Astrocyte (in vitro differentiated cells and primary cell): Measurements from ENCODE around the gene VSTM2L. TPM values are rescaled to one million over a fixed set of nuclear protein-coding genes. Genes with fewer than 3 reads are reported as not detected.

Experiments
- DNase-seq: peaks from one replicate; pipeline ENCODE4 v3.0.0-alpha.2; 2010; ENCODE audit warnings: low read depth
- FAIRE-seq: peaks from 2 replicates; lab custom pipeline; 2011; peaks lifted over from hg19 to GRCh38; lab: Jason Lieb, UNC
- H2AFZ ChIP-seq: 2 replicates; pipeline ENCODE4 v1.6.0; 2012; ENCODE audit warnings: low read depth, low read length, inconsistent platforms
- H3K27ac ChIP-seq: 2 replicates; pipeline ENCODE4 v1.5.1; 2011; ENCODE audit warnings: low read depth, low read length, inconsistent platforms
- H3K27me3 ChIP-seq: 2 replicates; pipeline ENCODE4 v1.6.0; 2011; ENCODE audit warnings: low read length, inconsistent platforms; ENCODE audit not compliant: insufficient read depth
- H3K36me3 ChIP-seq: 2 replicates; pipeline ENCODE4 v1.5.1; 2011; ENCODE audit warnings: low read length, inconsistent platforms; ENCODE audit not compliant: insufficient read depth
- H3K4me1 ChIP-seq: 2 replicates; pipeline ENCODE4 v1.5.1; 2011; ENCODE audit warnings: low read length, inconsistent platforms; ENCODE audit not compliant: insufficient read depth
- H3K4me2 ChIP-seq: 2 replicates; pipeline ENCODE4 v1.6.0; 2012; ENCODE audit warnings: low read length, inconsistent platforms
- H3K4me3 ChIP-seq: 2 replicates; pipeline ENCODE4 v1.5.1; 2011; ENCODE audit warnings: low read depth, mild to moderate bottlenecking, low read length, inconsistent platforms; ENCODE audit not compliant: insufficient read depth
- H3K79me2 ChIP-seq: 2 replicates; pipeline ENCODE4 v1.6.0; 2012; ENCODE audit warnings: mild to moderate bottlenecking, low read length, inconsistent platforms; ENCODE audit not compliant: insufficient read depth
- H3K9ac ChIP-seq: 2 replicates; pipeline ENCODE4 v1.6.0; 2012; ENCODE audit warnings: mild to moderate bottlenecking, low read length, inconsistent platforms
- H3K9me3 ChIP-seq: 2 replicates; pipeline ENCODE4 v1.5.1; 2012; ENCODE audit warnings: low read depth, mild to moderate bottlenecking, low read length, inconsistent platforms; ENCODE audit not compliant: insufficient read depth
- H4K20me1 ChIP-seq: 2 replicates; pipeline ENCODE4 v1.6.0; 2012; ENCODE audit warnings: low read length, inconsistent platforms; ENCODE audit not compliant: insufficient read depth
- H3K27ac Mint-ChIP-seq: one replicate; pipeline ENCODE4 v1.8.0; 2021; ENCODE audit warnings: mild to moderate bottlenecking, mixed read lengths; ENCODE audit not compliant: unreplicated experiment
- H3K27me3 Mint-ChIP-seq: one replicate; pipeline ENCODE4 v1.8.0; 2021; ENCODE audit warnings: low read depth, mixed read lengths; ENCODE audit not compliant: unreplicated experiment
- H3K36me3 Mint-ChIP-seq: one replicate; pipeline ENCODE4 v1.8.0; 2021; ENCODE audit warnings: low read depth, mixed read lengths; ENCODE audit not compliant: unreplicated experiment
- H3K4me1 Mint-ChIP-seq: one replicate; pipeline ENCODE4 v1.8.0; 2021; ENCODE audit warnings: low read depth, mixed read lengths; ENCODE audit not compliant: unreplicated experiment
- H3K4me3 Mint-ChIP-seq: one replicate; pipeline ENCODE4 v1.8.0; 2021; ENCODE audit warnings: mild to moderate bottlenecking, moderate library complexity, mixed read lengths; ENCODE audit not compliant: unreplicated experiment
- H3K9me3 Mint-ChIP-seq: one replicate; pipeline ENCODE4 v1.8.0; 2021; ENCODE audit warnings: mild to moderate bottlenecking, mixed read lengths; ENCODE audit not compliant: unreplicated experiment
- EZH2 ChIP-seq: IDR thresholded peaks from 2 replicates; pipeline ENCODE4 v1.6.1; 2012; ENCODE audit warnings: mild to moderate bottlenecking, low read length, inconsistent platforms; ENCODE audit not compliant: insufficient read depth
- total RNA-seq: library from RNA; stranded (reverse); gene quantifications from 2 replicates; pipeline ENCODE4 v1.2.1, GENCODE V29; 2021
- TF ChIP-seq, protein P1 (sequence below): IDR thresholded peaks from 2 replicates; pipeline ENCODE4 v1.5.1; 2011; ENCODE audit warnings: low read depth, mild to moderate bottlenecking, inconsistent platforms, low read length, moderate library complexity; ENCODE audit not compliant: insufficient read depth

VSTM2L gene
- total RNA-seq, 1 donor from 2014 or later, result 18.5 TPM

DNA sequence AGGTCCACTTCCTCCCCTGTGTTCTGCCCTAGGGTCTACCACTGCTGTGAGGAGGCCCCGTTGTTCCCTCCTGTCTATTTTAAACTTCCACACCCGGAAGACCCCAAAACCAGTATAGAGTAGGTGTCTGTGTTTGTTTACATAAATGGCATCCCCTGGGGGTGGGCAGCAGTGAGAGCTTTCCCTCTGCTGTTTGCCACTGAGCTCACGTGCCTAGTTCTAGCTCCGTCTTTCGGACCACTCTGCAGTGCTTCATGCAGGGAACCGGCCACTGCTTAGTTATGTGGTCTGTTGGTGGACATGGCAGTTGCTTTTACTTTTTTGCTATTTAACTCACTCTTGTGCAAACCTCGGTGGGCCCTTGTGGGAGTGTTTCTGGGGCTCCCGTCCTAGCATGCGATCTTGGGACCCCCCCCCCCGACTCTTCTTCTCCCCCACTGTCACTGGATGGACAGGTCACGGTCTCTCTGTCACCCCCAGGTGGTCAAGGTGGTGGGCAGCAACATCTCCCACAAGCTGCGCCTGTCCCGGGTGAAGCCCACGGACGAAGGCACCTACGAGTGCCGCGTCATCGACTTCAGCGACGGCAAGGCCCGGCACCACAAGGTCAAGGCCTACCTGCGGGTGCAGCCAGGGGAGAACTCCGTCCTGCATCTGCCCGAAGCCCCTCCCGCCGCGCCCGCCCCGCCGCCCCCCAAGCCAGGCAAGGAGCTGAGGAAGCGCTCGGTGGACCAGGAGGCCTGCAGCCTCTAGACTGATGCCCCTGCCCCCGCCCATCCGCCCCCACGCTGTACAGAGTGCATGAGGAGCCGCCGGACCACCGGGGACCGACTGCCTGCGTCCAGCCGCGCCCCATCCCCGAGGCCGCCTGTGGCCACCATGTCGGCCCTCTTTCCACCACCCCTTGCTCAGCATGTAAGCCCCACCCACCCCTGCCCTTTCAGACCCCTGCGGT, 40.9 kb downstream of the VSTM2L start:
- Histone ChIP-seq H2AFZ (no peak overlapping the region), H3K4me1 (no peaks in the 10 kb centered on the region), H3K79me2 (no peaks in the 10 kb centered on the region), H3K4me3 (no peak overlapping the region), H4K20me1 (no peaks in the 10 kb centered on the region), H3K4me2 (no peak overlapping the region), H3K27me3 (no peaks in the 10 kb centered on the region), H3K9ac (no peak overlapping the region), H3K36me3 (no peaks in the 10 kb centered on the region), H3K27ac (no peak overlapping the region), H3K9me3 (peaks cover 9% of the 10 kb centered on the region)
- DNase-seq (no peak), FAIRE-seq (no peak)
- Mint-ChIP-seq H3K36me3 (peaks cover 5% of the 10 kb centered on the region), H3K27ac (no peak overlapping the region), H3K4me3 (no peak overlapping the region), H3K27me3 (peaks cover 4% of the 10 kb centered on the region), H3K9me3 (peaks cover 11% of the 10 kb centered on the region), H3K4me1 (no peaks in the 10 kb centered on the region)
- TF ChIP-seq, protein P1, sequence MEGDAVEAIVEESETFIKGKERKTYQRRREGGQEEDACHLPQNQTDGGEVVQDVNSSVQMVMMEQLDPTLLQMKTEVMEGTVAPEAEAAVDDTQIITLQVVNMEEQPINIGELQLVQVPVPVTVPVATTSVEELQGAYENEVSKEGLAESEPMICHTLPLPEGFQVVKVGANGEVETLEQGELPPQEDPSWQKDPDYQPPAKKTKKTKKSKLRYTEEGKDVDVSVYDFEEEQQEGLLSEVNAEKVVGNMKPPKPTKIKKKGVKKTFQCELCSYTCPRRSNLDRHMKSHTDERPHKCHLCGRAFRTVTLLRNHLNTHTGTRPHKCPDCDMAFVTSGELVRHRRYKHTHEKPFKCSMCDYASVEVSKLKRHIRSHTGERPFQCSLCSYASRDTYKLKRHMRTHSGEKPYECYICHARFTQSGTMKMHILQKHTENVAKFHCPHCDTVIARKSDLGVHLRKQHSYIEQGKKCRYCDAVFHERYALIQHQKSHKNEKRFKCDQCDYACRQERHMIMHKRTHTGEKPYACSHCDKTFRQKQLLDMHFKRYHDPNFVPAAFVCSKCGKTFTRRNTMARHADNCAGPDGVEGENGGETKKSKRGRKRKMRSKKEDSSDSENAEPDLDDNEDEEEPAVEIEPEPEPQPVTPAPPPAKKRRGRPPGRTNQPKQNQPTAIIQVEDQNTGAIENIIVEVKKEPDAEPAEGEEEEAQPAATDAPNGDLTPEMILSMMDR, result no peak
- TF ChIP-seq EZH2, result no peak

DNA sequence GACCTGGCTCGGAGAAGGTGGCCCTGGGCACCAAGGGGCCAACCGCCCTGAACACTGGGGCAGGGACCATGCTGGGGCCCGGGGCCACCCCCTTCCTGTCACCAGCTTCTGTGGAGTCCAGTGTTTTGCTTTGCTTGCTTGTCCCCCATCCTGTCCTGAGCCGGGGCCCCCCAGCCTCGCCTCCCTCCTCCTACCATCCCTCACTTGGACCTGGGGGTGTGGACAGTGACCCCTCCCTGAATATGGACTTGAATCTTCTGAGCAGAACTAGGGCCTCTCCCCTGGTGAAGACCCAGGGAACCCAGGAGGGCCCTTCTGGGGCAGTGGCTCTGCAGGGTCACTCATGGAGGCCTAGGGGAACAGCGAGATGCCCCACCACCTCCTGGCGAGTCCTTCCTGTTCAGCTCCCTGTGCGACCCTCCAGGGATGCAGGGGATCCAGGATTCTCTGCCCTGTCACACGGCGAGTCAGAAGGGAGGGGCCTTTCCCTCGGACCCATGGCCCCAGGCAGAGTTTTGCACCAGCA, 41.6 kb downstream of the VSTM2L start:
- Histone ChIP-seq H3K4me2 (no peak overlapping the region), H3K36me3 (no peaks in the 10 kb centered on the region), H3K79me2 (no peaks in the 10 kb centered on the region), H3K4me1 (no peaks in the 10 kb centered on the region), H3K27me3 (no peaks in the 10 kb centered on the region), H3K4me3 (no peak overlapping the region), H3K27ac (no peak overlapping the region), H3K9me3 (peaks cover 9% of the 10 kb centered on the region), H4K20me1 (no peaks in the 10 kb centered on the region), H2AFZ (no peak overlapping the region), H3K9ac (no peak overlapping the region)
- no peak for FAIRE-seq
- Mint-ChIP-seq H3K4me1 (no peaks in the 10 kb centered on the region), H3K4me3 (no peak overlapping the region), H3K27ac (no peak overlapping the region), H3K9me3 (peaks cover 14% of the 10 kb centered on the region), H3K27me3 (peaks cover 2% of the 10 kb centered on the region), H3K36me3 (peaks cover 4% of the 10 kb centered on the region)
- DNase-seq, result no peak
- TF ChIP-seq, protein P1, result no peak
- TF ChIP-seq EZH2, result no peak
